CD1c-positive myeloid dendritic cell (primary cell): Measurements from ENCODE around the gene BCOR.
A peak's percentile ranks its signal among the peaks of the same experiment; 100 is the strongest.

ENCODE experiments used
- DNase-seq: peaks from one replicate; pipeline ENCODE4 v3.0.0-alpha.2; 2016; ENCODE audit errors: extremely low spot score

BCOR gene

DNA sequence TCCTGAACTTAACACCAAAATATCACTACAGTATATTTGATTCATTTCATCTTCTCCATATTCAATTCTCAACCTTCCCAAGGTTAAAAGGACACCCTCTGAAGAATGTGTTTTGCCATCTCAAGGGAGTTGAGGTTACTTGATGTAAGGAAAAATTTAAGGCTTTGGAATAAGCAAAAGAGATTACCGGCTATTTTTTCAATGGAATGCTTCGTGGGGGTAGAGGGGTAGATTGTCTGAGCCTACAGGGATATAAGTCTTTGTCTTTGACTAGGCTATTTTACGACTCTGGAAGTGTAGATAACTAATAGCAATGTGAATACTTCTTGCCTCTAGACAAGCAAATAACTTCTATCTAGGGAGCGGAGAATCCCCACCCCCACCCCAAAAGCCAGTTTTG is 78.2 kb downstream of the BCOR start:
- no peak for DNase-seq

DNA sequence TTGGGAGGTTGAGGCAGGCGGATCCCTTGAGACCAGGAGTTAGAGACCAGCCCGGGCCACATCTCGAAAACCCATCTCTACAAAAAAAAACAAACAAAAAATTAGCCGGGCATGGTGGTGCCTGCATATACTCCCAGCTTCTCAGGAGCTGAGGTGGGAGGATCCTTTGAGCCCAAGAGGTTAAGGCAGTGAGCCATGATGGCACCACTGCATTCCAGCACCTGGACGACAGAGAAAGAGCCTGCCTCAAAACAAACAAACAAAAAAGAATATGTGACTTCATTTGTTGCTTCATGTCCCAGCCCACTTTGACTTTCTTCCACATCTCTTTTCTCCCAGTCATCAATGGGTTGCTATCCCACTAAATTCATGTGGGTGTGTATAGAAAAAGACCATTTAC is 79.7 kb downstream of the BCOR start:
- DNase-seq = no peak

DNA sequence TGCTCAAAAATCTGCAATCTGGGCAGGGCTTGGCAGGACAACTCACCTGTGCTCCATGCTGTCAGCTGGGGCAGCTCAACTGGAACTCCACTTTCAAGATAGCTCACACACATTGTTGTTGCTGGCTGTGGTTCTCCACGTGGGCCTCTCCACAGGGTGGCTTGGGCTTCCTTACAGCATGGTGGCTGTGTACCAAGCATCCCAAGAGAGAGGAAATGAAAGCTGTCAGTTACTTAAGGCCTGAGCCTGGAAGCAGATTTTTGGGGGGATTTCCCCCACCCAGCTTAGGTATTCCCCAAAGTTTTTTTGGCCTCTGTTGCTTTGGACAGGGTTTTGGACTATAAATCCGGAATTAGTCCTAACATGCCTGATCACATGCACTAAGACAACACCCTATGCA is 81.0 kb downstream of the BCOR start:
- DNase-seq = no peak

DNA sequence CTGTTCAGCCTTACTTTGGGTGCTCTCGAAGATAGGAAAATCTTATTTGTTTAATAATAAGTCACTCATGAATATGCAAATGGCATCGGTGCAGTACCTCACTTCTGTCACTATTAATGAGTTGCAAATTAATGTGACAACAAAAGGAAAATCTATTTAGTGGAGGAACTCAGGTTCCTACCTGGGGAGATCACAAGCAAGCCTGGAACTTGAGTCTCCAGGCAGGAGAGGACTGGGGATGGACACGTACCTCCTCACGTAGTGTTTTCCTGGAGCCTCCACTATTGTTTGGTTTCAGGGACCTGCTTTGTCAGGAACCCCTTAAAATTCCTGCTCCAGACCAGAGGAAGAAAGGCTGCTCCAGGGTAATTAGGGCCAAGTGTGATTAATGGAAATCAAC is 82.1 kb downstream of the BCOR start:
- DNase-seq = no peak

DNA sequence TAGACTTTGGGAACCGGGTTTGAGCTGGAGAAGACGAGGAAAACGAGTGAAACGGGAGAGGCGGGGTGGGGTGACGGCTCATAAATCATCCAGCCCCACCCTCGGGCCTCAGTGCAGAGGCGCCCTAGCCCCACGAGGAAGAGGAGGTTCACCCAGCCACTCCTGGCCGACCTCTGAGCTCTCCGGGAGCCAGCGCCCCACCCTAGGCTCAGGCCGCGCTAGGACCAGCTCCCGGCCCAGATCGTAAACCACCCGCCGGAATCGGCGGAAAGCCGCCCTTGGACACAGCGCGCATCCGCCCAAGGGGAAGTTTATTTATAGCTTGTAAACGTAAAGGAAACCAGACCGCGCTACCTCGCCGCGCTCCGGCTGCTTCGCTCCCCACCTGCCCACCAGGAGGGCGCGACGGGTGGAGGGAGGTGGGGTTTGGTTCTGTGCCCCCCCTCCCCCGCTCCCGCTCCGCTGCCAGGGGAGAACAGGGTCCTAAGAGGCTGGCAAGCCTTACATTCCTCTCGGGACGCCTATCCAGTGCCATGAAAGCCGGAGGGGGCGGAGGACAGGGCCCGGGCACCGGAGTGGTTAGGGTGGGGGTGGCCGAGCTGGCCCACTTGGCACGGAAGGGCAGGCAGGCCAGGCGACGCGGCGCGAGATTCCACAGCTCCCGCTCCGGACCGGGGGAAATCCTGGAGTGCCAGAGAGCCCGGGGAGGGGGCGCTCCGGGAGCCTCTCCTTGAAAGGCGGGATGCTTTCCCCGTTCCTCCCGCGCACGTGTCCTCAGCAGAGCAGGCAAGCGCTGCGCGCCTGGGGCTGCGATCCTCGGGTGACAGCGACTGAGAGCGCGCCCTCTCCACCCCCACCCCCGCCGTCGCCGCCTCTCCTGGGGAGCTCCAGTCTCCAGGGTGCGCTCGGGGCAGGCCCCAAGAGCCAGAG is 84.2 kb downstream of the BCOR start:
- peak; percentile 55 for DNase-seq

DNA sequence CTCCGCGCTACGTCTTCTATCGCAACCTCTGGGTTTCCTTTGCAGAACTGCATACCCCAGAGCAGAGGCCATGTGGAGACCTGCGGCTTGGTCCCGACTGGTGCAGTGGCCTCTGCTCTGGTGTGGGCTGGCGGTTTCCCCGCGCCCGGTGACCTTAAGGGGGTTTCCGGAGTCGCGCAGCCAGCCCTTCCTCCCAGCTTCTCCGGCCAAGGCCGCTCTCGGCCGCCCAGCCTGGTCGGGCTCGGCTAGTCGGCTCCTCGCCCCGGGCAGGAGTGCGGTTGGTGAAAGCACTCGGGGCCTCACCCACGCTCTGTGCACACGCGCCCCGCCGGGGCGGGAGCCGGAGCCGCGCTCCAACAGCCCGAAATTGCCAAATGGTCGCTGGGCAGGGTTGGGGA is 84.9 kb downstream of the BCOR start:
- DNase-seq = peak; percentile 66

DNA sequence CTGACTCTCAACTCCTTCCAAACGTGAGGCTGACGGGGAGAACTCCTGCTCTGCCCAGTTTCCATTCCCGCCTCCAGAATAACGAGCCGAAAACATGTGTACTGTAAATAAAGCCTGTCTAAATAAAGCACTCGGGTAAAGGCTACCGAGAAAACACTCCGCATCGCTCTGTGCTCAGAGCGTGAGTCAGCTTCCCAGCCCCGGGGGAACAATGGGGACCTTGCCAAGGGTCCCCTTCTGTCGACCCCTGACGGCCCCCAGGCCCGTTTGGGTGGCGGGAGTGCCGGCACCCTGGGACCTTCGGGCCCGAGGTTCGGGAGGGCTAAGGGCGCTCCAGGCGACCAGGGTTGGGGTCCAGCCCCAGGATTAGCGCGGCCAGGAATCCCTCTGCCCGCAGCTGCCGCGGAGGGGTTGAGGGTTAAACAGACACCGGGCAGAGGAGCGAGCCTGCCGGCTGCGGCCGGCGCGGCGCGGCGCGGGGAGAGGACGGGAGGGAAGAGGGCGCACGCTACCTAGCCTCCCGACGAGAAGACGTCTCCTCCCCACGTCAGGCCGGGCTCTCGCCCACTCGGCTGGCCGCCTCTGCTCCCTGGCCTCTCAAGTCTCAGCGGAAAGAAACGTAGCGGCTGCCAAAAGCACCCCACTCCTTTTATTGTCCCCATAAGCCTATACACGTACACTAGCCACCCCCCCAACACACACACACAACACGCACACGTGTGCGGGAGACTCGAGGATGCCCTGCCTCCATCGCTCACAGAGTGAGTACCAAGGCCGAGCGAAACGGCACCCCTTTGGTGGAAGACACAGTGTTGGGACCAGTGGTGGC is 85.5 kb downstream of the BCOR start:
- DNase-seq = peak; percentile 44

DNA sequence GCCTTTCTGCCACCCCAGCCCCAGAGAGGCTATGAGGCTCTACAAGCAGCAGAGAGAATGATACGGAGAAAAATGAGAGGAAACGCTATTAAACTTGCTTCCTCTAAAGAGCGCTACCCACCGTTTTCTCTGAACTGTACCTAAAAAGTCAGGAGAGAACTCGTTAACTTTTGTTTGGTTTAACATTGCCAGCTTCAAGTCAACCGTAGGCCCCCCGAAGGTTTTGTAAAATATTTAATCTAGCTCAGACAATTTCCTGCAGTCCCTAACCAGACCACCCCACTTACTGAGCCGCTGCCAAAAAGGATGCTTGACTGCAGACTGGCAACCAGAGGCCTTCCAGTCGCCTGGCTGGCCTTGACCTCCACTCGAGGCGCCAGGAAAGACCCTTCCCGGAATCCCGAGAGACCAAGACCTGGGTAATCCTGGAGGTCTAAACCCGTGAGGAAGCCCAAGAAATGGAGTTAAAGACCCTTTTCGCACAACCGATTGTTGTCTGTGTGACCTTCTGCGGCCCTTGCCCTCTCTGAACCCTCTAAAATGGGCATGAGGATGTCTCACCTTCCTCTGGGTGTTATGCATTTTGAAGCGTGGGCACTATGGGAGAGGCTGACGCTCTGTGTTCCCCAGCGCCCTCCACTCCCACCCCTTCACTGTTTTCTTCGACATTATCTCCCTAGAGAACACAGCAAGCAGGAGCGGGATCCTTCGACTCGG is 86.3 kb downstream of the BCOR start:
- no peak for DNase-seq

DNA sequence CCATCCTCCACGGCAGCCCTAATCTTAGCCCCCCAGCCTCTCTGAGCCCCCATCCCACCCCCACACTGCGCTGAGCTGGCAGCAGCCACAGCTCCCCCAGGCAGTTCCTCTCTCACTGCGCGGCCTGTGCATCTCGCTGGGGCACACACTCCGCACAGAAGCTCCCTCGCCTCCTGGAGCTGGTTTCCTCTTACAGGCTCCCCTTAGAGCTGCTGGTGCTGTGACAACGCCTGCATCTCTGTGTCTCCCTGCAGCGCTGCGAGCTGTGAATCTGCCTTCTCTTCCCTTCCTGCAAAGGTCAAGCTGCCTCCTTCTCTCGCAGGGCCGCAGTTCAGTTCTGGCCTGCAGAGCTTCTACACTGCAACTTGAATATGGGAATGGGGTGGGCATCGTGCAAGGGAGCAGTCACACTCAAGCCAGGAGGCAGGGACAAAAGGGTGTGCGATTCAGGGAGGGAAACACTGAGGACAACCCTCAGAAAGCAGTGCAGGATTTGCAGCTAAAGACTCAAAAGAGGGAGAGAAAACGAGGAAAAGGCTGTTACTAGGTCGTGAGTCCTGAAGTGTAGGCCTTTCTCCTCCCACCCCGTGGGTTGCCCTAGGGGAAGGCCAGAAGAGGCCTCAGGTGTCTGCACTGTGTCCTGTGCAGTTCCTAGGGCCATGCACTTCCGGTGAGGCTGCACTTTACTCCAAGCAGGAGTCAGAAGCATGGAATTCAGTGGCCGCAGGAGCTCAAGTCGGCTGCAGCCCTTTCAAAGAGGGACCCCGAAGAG is 87.0 kb downstream of the BCOR start:
- DNase-seq = peak; percentile 46

DNA sequence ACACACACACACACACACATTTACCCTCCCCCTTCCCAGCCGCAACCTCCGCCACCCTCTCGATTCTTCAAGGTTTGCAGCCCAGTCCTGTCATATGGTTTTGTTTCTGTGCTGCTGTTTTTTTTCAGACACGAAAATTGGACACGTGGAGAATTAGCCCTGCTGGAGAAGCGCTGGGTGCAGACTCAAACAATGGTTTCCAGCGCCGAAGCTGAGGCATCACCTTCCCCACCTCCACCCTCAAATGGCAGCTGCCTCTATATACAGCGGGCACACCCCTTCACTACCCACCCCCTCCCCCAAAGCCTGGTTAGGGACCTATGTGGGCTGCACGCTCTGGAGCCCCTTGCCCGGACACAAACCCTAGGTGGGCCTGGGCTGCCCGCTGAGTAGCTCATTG is 87.9 kb downstream of the BCOR start:
- DNase-seq = no peak

DNA sequence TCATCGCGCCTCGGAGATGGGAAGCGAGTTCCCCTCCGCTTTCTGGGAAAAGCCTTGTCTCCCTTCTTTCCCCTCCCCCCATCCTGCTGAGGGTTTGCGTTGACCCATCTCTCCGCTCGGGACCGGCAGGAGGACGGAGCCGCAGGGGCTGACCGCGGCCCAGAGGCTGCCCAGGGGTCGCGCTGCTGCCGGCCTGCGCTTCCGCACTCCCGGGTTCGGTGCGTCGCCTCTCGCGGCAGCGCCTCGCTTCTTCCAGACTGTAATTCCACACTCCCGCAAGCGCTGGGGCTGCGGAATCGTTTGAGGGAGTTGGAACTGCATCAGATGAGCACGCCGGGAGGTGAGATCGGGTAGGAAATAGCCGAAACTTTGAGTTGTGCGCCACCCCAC is 88.3 kb downstream of the BCOR start:
- no peak for DNase-seq

DNA sequence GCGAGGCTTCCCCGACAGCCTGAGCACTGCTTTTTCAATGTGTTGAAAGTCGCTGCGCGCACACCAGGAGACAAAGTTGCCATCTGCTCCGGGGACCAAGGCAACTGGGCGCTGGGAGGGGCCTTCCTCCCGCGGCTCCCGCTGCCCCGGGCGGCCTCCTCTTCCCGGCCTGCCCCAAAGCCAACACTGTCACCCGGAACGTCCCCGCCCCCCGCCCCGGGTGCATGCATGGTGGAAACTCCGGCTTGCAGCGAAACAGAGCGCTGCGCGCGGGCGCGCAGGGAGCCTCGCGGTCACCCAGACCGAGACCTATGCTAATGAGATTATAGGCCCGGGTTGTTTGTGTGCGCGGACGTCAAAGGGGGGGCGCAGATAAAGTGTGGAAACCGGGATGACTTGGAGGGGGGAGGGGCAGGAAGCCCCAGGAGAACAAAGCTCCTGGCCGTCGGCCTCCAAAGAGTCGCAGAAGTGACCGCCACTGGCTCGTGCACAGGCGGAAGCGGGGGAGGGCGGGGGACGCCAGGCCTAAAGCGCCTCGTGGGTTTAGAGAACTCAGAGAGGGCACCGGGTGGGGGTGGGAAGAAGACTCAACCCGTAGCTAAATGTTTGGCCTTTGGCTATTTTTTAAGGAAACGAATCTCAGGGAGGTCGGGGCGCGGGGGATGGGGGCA is 88.8 kb downstream of the BCOR start:
- peak; percentile 78 for DNase-seq

DNA sequence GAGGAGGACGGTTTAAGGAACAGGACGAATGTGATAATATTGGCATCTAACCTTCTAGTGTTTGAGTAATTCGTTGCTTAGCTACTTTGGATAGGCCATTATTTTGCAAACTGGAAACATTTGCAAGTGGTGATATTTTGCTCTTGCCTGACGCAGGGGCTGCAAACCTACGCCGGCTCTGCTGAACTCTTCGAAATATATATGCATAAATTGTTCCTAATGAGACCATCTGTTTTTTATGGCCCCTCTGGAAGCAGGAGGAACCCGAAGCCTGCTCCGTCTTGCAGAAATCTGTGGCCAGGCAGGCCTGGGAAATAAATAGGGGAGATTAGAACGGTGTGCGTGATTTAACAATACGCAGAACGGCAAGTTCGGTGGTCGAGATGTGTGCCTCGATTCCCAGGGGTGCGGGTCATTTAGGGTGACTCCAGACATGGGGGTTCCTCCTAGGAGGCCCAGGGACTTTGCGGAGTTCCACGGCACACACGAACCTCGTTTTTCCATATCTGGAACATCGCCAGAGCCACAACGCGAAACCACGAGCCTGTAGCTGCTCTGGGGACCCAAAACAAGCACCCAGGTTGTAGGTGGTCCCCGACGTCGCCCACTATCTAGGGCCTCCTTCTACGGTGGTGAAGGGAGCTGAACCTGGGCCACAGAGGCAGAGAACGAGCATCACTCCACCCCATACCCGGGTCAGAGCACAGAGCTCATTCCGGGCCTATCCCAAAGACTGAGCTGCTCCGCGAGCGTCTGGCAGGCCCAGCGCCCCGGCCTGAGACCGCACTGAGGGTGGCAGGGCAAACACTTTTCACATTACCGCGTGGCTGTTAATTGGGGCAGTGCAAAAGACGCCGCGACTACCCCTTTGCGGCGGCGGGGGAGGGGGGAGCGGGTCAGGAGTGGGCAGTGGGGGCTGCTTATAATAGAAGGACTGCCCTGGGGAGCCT is 89.7 kb downstream of the BCOR start:
- DNase-seq = no peak

DNA sequence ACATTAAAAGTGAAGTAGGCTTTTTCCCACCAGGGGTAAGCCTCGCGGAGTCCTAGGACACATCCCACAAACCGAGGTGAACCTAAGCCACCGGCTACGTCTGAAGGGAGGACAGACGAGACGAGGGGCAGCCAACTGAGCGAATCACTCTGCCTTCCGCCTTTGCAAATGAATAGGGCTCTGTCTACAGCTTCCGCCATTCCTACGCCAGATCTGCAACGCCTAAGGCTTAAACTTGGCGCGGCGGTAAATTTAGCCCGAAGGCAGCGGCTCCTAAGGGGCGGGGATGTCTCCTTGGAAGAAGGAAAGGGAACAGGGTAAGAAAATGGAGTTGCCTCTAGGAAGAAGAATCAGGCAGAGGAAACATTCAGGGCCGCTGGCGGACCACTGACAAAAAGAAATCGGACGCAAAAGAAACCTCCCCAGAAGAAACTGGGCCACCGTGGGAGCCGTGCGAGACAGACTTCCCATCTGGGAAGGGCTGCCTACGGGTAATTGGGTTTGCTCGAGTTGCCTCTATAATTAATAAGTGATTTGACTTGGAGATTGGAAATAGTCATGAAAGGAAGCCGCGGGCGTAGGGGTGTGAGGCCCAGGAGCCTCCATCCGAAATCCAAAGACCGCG is 90.5 kb downstream of the BCOR start:
- DNase-seq = no peak

DNA sequence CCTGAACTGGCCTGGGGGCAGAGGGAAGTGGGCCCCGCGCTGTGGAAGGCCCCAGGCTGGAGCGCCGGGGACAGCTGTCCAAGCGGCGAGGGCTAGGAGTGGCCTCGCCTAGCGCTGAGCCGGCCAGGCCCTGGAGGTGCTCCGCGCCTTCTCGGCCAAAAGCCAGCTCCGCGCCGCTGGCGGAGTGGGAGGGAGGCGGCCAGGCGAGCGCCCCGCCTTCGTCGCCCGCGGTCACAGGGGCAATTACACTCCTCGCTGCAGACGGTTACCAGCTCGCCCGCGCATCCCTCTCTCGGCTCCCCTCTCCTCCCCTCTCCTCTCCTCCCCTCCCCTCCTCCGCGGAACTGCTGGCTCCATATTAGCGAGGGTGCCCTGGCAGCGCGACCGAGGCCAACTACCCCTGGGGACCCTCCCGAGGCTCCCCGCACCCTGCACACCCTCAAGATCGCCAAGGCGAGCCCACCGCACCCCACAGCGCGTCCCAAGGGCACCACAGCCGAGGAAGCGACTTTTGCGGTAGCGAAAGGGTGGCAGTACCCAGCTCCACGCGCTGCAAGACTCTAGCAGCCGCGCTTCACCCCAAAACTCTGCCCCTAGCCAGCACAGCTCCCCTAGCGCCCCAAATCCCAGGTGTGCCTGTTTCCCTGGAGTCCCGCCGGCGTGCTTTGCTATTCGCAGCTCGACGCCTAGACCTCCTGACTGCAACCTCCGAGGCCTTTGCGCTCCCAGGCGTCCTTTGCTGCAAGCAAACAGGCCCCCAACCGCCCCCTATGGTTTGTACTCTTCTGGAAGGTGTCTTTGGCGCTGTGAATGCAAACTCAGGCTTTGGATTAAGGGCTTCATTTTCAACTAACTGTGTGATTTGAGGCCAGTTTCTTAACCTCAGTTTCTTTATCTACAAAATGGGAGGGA is 91.4 kb downstream of the BCOR start:
- peak; percentile 42 for DNase-seq

DNA sequence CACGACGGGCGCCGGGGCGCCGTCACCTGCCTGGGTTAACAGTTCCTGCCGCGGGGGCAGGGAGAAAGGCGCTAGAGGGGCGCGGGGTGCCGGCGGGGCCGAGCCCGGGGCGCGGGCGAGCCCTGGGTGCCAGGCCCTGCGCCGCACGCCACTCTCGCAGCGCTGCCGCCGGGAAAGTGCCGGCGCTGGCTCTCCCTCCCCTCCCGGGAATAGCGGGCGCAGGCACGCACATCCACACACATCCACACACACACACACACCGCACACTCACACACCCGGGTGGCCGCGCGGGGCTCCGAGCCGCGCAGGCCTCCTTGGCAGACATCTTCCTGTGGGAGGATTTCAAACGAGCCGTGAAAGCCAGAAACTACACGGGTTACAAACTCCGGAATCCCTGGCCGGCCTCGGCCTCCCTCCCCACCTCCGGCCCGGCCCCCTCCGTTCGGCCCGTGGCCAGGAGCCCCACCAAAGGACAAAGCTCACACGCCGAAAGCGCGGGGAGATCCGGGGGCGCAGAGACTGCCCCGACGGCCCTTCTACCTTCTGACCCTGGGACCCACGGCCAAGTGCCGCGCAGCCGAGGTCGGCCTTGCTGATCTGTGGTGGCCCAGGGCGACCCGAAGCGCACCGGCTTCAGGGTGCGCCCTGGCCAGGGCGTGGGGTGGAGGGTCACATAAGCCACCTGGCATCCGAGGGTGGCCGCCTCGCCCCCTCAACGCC is 92.3 kb downstream of the BCOR start:
- no peak for DNase-seq

DNA sequence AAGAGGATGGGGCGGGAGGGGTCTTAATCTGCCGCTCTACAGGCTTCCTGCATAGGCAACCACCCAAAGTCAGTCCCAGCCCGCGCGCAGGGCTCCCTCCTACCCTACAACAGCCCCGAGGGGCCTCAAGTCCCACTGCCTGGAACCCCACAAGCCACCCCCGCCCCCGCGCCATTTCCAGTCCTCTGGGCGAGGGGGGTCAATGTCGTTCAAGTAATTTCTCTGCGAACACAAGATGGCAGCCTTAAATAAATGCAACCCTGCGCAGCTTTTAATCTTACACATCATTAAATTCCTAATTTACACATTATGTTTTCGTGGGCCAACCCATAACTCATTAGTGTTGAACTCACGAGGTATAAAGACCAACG is 92.9 kb downstream of the BCOR start:
- no peak for DNase-seq

DNA sequence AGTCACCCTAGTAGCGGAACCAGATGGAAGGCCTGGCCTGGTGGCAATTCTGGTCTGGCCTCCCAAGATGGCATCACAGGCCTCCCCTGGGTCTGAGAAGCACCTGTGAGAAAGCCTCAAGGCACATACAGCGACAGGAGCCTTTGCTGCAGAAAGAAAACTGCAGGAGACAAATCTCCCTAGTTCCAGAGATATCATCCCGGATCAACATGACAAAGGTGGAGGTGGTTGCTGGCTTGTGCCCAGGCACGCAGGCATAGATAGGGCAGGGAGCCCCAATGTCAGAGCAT is 93.6 kb downstream of the BCOR start:
- DNase-seq = no peak
